CD14-positive monocyte (primary cell): ENCODE data around the gene PELI2. TPM values are rescaled to one million over a fixed set of nuclear protein-coding genes. Genes with fewer than 3 reads are reported as not detected.

ENCODE experiments used
- DNase-seq, 3 donors: peaks; one replicate each; pipeline ENCODE4 v3.0.0-alpha.2; 2011 to 2022
- H2AFZ ChIP-seq: 2 replicates; pipeline ENCODE4 v1.6.0; 2012; ENCODE audit warnings: mild to moderate bottlenecking, low read depth, low read length, inconsistent platforms; ENCODE audit not compliant: insufficient read depth, poor library complexity, severe bottlenecking
- H3K27ac ChIP-seq, 2 donors: 1 replicate in 1 of 2; 2 replicates in 1 of 2; pipeline ENCODE4 v1.5.1; 2012 to 2013; ENCODE audit warnings: low read length in 2 of 2, control low read depth in 1 of 2, inconsistent platforms in 1 of 2, low read depth in 1 of 2, mild to moderate bottlenecking in 1 of 2
- H3K27me3 ChIP-seq, 2 donors: one replicate each; pipeline versions ENCODE4 v1.6.0 to v1.6.1; 2011 to 2013; ENCODE audit warnings: low read length in 2 of 2; ENCODE audit not compliant: control insufficient read depth in 2 of 2, insufficient read depth in 2 of 2
- H3K36me3 ChIP-seq, 2 donors: replicated peaks in 1 of 2; 1 replicate in 1 of 2; 2 replicates in 1 of 2; pipeline versions ENCODE4 v1.5.1 to v1.6.1; 2012 to 2013; ENCODE audit warnings: low read length in 2 of 2, control low read depth in 1 of 2, inconsistent platforms in 1 of 2, mild to moderate bottlenecking in 1 of 2; ENCODE audit not compliant: insufficient read depth in 2 of 2, control insufficient read depth in 1 of 2
- H3K4me1 ChIP-seq, 2 donors: 1 replicate in 1 of 2; 2 replicates in 1 of 2; pipeline versions ENCODE4 v1.5.1 to v1.6.1; 2012 to 2013; ENCODE audit warnings: low read length in 2 of 2, control low read depth in 1 of 2, inconsistent platforms in 1 of 2, mild to moderate bottlenecking in 1 of 2, moderate library complexity in 1 of 2; ENCODE audit not compliant: insufficient read depth in 2 of 2, control insufficient read depth in 1 of 2
- H3K4me2 ChIP-seq: replicated peaks from 2 replicates; pipeline ENCODE3; 2012; ENCODE audit warnings: low read length, moderate library complexity, mild to moderate bottlenecking; ENCODE audit not compliant: poor library complexity, severe bottlenecking; ENCODE audit errors: extremely low read depth
- H3K4me3 ChIP-seq, 3 experiments: fragments of 200-600 bp in 1 of 3; sonication (generic) in 1 of 3; replicated peaks in 1 of 3; 1 replicate in 2 of 3; 2 replicates in 1 of 3; pipeline ENCODE4 v1.5.1; 2011 to 2013; ENCODE audit warnings: low read length in 3 of 3, mild to moderate bottlenecking in 3 of 3, control low read depth in 2 of 3, low read depth in 2 of 3, inconsistent platforms in 1 of 3, moderate library complexity in 1 of 3
- H3K79me2 ChIP-seq: 2 replicates; pipeline ENCODE4 v1.6.0; 2012; ENCODE audit warnings: mild to moderate bottlenecking, control low read depth, inconsistent platforms, low read length, moderate library complexity; ENCODE audit not compliant: insufficient read depth
- H3K9ac ChIP-seq: 2 replicates; pipeline ENCODE4 v1.6.0; 2017; ENCODE audit warnings: low read length, mild to moderate bottlenecking; ENCODE audit not compliant: insufficient read depth, poor library complexity, severe bottlenecking
- H3K9me3 ChIP-seq, 2 donors: replicated peaks in 1 of 2; 1 replicate in 1 of 2; 2 replicates in 1 of 2; pipeline versions ENCODE4 v1.5.1 to v1.6.1; 2012 to 2013; ENCODE audit warnings: low read length in 2 of 2, control low read depth in 1 of 2; ENCODE audit not compliant: control insufficient read depth in 1 of 2, insufficient read depth in 1 of 2
- H4K20me1 ChIP-seq: 2 replicates; pipeline ENCODE4 v1.6.0; 2012; ENCODE audit warnings: mild to moderate bottlenecking, low read length, control low read depth, moderate library complexity; ENCODE audit not compliant: insufficient read depth
- H3K27ac Mint-ChIP-seq, 7 donors: one replicate each; pipeline ENCODE4 v1.8.0; 2020; ENCODE audit warnings: mild to moderate bottlenecking in 7 of 7, mixed read lengths in 7 of 7, moderate library complexity in 6 of 7, inconsistent platforms in 2 of 7
- H3K27me3 Mint-ChIP-seq, 3 donors: one replicate each; pipeline ENCODE4 v1.8.0; 2021 to 2022; ENCODE audit warnings: low read depth in 3 of 3, mild to moderate bottlenecking in 3 of 3, mixed read lengths in 3 of 3, moderate library complexity in 3 of 3, inconsistent platforms in 1 of 3
- H3K36me3 Mint-ChIP-seq, 2 donors: one replicate each; pipeline ENCODE4 v1.8.0; 2020; ENCODE audit warnings: mixed read lengths in 2 of 2, inconsistent platforms in 1 of 2, mild to moderate bottlenecking in 1 of 2
- H3K4me1 Mint-ChIP-seq: one replicate; pipeline ENCODE4 v1.8.0; 2020; ENCODE audit warnings: mild to moderate bottlenecking, mixed read lengths
- H3K4me3 Mint-ChIP-seq, 2 donors: one replicate each; pipeline ENCODE4 v1.8.0; 2020; ENCODE audit warnings: mild to moderate bottlenecking in 2 of 2, mixed read lengths in 2 of 2, moderate library complexity in 1 of 2
- H3K9me3 Mint-ChIP-seq, 7 donors: one replicate each; pipeline ENCODE4 v1.8.0; 2020 to 2022; ENCODE audit warnings: mixed read lengths in 7 of 7, mild to moderate bottlenecking in 6 of 7, moderate library complexity in 6 of 7, inconsistent platforms in 2 of 7
- WGBS: methylation state at CpG from one replicate; pipeline ENCODE4 v1.1.5; 2013; ENCODE audit warnings: missing lambda C conversion rate; ENCODE audit not compliant: insufficient coverage; 5-methylcytosine and 5-hydroxymethylcytosine counted together
- intact Hi-C, 2 donors: fragments of 100-400 bp; cut with micrococcal nuclease; formaldehyde crosslinking; loops; one replicate each; pipeline versions ENCODE4 v1.15.0 to v1.15.1; 2023
- polyA plus RNA-seq, 3 donors: library from polyadenylated mRNA; depleted of rRNA in 1 of 3; unstranded in 2 of 3; stranded (reverse) in 1 of 3; fragments of 300-500 nt in 2 of 3; fragments of >200 nt in 1 of 3; fragmentation: Illumina TruSeq in 2 of 3; gene quantifications; 1 replicate in 2 of 3; 2 replicates in 1 of 3; pipeline ENCODE4 v1.2.3, GENCODE V29; 2012 to 2021
- TF ChIP-seq, protein P1 (sequence below): fragments of 200-600 bp; IDR thresholded peaks from one replicate; pipeline ENCODE4 v1.8.0; 2022; ENCODE audit warnings: antibody characterized with exemption, mild to moderate bottlenecking

PELI2 gene
- polyA plus RNA-seq, 3 donors = 10.1 to 35.8 (median 12.5) TPM

- Mint-ChIP-seq H3K4me1 (peaks cover 32% of the 10 kb centered on the region), H3K27ac (no peak overlapping the region)
Observed at GRCh38 chr14:56175773-56176172, 57.6 kb downstream of the PELI2 start.

DNA sequence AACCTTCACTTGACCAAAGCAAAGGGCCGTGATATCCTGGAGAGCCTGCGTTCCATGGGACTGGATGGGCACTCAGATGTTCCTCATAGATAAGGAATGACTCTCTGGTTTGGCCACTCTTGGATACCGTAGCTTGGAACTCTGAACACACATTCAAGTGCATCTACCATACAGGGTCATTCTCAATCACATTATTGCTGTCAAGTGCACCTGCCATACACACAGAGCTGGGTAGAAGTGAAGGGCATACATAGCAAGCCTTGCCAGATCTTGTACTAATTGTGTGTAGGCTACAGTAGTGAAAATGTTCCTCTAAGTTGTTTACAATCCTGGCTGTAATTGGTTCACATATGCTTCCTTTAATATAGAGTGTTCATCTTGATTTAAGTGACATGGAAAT is 58.3 kb downstream of the PELI2 start:
- Mint-ChIP-seq H3K4me3 (no peak overlapping the region), H3K27ac (no peak overlapping the region), H3K9me3 (no peaks in the 10 kb centered on the region), H3K36me3 (peaks cover 27 to 33% of the 10 kb centered on the region in 2 donors), H3K27me3 (peaks cover 0 to 4% (median 0%) of the 10 kb centered on the region in 3 donors), H3K4me1 (peaks cover 29% of the 10 kb centered on the region)
- peaks cover 80% of the 10 kb centered on the region for H3K79me2 ChIP-seq
- no peak overlapping the region for H3K4me2 ChIP-seq
- DNase-seq = no peak
- H2AFZ ChIP-seq = no peak overlapping the region
- WGBS = 100% methylated on average over 1 of the region's 3 CpGs
- H3K27ac ChIP-seq = no peak overlapping the region
- no peaks in the 10 kb centered on the region for H3K9me3 ChIP-seq
- TF ChIP-seq, protein P1, sequence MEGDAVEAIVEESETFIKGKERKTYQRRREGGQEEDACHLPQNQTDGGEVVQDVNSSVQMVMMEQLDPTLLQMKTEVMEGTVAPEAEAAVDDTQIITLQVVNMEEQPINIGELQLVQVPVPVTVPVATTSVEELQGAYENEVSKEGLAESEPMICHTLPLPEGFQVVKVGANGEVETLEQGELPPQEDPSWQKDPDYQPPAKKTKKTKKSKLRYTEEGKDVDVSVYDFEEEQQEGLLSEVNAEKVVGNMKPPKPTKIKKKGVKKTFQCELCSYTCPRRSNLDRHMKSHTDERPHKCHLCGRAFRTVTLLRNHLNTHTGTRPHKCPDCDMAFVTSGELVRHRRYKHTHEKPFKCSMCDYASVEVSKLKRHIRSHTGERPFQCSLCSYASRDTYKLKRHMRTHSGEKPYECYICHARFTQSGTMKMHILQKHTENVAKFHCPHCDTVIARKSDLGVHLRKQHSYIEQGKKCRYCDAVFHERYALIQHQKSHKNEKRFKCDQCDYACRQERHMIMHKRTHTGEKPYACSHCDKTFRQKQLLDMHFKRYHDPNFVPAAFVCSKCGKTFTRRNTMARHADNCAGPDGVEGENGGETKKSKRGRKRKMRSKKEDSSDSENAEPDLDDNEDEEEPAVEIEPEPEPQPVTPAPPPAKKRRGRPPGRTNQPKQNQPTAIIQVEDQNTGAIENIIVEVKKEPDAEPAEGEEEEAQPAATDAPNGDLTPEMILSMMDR = no peak
- H3K36me3 ChIP-seq = peaks cover 10 to 21% of the 10 kb centered on the region in 2 donors
- no peak overlapping the region for H3K9ac ChIP-seq
- H3K4me3 ChIP-seq = no peak overlapping the region
- intact Hi-C loops = no loop called here
- H3K4me1 ChIP-seq = peaks cover 0 to 8% of the 10 kb centered on the region in 2 donors
- no peaks in the 10 kb centered on the region for H3K27me3 ChIP-seq
- peaks cover 98% of the 10 kb centered on the region for H4K20me1 ChIP-seq

More at GRCh38 chr14:56175773-56176172, 57.6 kb downstream of the PELI2 start:
- peaks cover 10 to 13% of the 10 kb centered on the region in 2 donors for H3K36me3 ChIP-seq
- peaks cover 21 to 25% of the 10 kb centered on the region in 2 donors for H3K36me3 Mint-ChIP-seq
- no peak overlapping the region for H3K4me3 ChIP-seq
- H2AFZ ChIP-seq = no peak overlapping the region
- H3K27me3 Mint-ChIP-seq = peaks cover 0 to 4% (median 0%) of the 10 kb centered on the region in 3 donors
- H3K4me3 Mint-ChIP-seq = no peak overlapping the region
- no peaks in the 10 kb centered on the region for H3K27me3 ChIP-seq
- TF ChIP-seq, protein P1 = no peak
- H4K20me1 ChIP-seq = peaks cover 98% of the 10 kb centered on the region
- no peak overlapping the region for H3K27ac ChIP-seq
- H3K9me3 ChIP-seq = no peaks in the 10 kb centered on the region
- peaks cover 0 to 8% of the 10 kb centered on the region in 2 donors for H3K4me1 ChIP-seq
- intact Hi-C loops = no loop called here
- H3K4me2 ChIP-seq = no peak overlapping the region
- no peaks in the 10 kb centered on the region for H3K9me3 Mint-ChIP-seq
- H3K79me2 ChIP-seq = peaks cover 80% of the 10 kb centered on the region
- DNase-seq = no peak
- 100% methylated on average over 1 of the region's 2 CpGs for WGBS
- no peak overlapping the region for H3K9ac ChIP-seq
